IMR-90 (cell line): ENCODE results near the gene MEOX2.

Experiments used
- CEBPB ChIP-seq: IDR thresholded peaks from 2 replicates; pipeline ENCODE4 v1.6.1; 2012; ENCODE audit warnings: low read depth, low read length, improper control_type of control experiment
- CTCF ChIP-seq: conservative IDR thresholded peaks from 2 replicates; pipeline ENCODE4 v1.5.1; 2012; ENCODE audit warnings: mild to moderate bottlenecking, low read depth, low read length, improper control_type of control experiment
- ELK1 ChIP-seq: fragments of 150-350 bp; IDR thresholded peaks from 2 replicates; pipeline ENCODE4 v1.6.1; 2016; ENCODE audit warnings: low read depth, mild to moderate bottlenecking, low read length, moderate library complexity, borderline replicate concordance
- FOS ChIP-seq: fragments of 150-350 bp; IDR thresholded peaks from 2 replicates; pipeline ENCODE4 v1.6.1; 2016; ENCODE audit warnings: low read depth, low read length
- MAFK ChIP-seq: IDR thresholded peaks from 2 replicates; pipeline ENCODE4 v1.6.1; 2012; ENCODE audit warnings: low read depth, low read length, improper control_type of control experiment
- MXI1 ChIP-seq: IDR thresholded peaks from 2 replicates; pipeline ENCODE4 v1.6.1; 2012; ENCODE audit warnings: low read depth, mild to moderate bottlenecking, low read length, moderate library complexity, borderline replicate concordance
- NFE2L2 ChIP-seq: fragments of 150-350 bp; IDR thresholded peaks from 2 replicates; pipeline ENCODE4 v1.6.1; 2016; ENCODE audit warnings: low read depth, mild to moderate bottlenecking, low read length
- POLR2A ChIP-seq: IDR thresholded peaks from 2 replicates; pipeline ENCODE4 v1.6.1; 2012; ENCODE audit warnings: mild to moderate bottlenecking, low read depth, low read length
- RAD21 ChIP-seq: IDR thresholded peaks from 2 replicates; pipeline ENCODE4 v1.6.1; 2012; ENCODE audit warnings: low read length, improper control_type of control experiment
- RCOR1 ChIP-seq: IDR thresholded peaks from 2 replicates; pipeline ENCODE4 v1.6.1; 2012; ENCODE audit warnings: mild to moderate bottlenecking, low read length, improper control_type of control experiment; ENCODE audit not compliant: insufficient replicate concordance
- USF2 ChIP-seq: fragments of 150-350 bp; IDR thresholded peaks from 2 replicates; pipeline ENCODE4 v1.6.1; 2017; ENCODE audit warnings: mild to moderate bottlenecking, antibody characterized with exemption, low read length, low read depth

GRCh38 chr7:15567652-15568051, 118.8 kb downstream of the MEOX2 start:
- no peak for TF ChIP-seq CTCF
- TF ChIP-seq MAFK = no peak
- no peak for TF ChIP-seq MXI1
- no peak for TF ChIP-seq USF2
- TF ChIP-seq CEBPB = no peak
- TF ChIP-seq POLR2A = no peak
- TF ChIP-seq RCOR1 = no peak
- no peak for TF ChIP-seq ELK1
- no peak for TF ChIP-seq RAD21
- TF ChIP-seq NFE2L2 = no peak
- TF ChIP-seq FOS = no peak
